Neuronal stem cell (in vitro differentiated cells): ENCODE measurements around the gene LRRC23.

Experiments
- DNase-seq: peaks from one replicate; pipeline ENCODE4 v3.0.0-alpha.2; 2013; ENCODE audit warnings: low spot score
- H2AFZ ChIP-seq: one replicate; pipeline ENCODE4 v1.6.1; 2013; ENCODE audit warnings: mild to moderate bottlenecking, low read length, inconsistent platforms
- H2AK5ac ChIP-seq: 2 replicates; pipeline ENCODE4 v1.6.1; 2013; ENCODE audit warnings: low read depth, mild to moderate bottlenecking, inconsistent platforms, low read length, moderate library complexity, mixed read lengths
- H2BK120ac ChIP-seq: 2 replicates; pipeline ENCODE4 v1.6.1; 2013; ENCODE audit warnings: low read depth, mild to moderate bottlenecking, inconsistent platforms, low read length, moderate library complexity, mixed read lengths
- H2BK12ac ChIP-seq: one replicate; pipeline ENCODE4 v1.6.1; 2013; ENCODE audit warnings: low read length, inconsistent platforms
- H2BK15ac ChIP-seq: 2 replicates; pipeline ENCODE4 v1.6.1; 2013; ENCODE audit warnings: mild to moderate bottlenecking, low read length, inconsistent platforms, mixed read lengths
- H2BK5ac ChIP-seq: one replicate; pipeline ENCODE4 v1.6.1; 2013; ENCODE audit warnings: inconsistent platforms, mild to moderate bottlenecking, low read length, moderate library complexity
- H3K14ac ChIP-seq: one replicate; pipeline ENCODE4 v1.6.1; 2013; ENCODE audit warnings: low read length, inconsistent platforms
- H3K18ac ChIP-seq: 2 replicates; pipeline ENCODE4 v1.6.1; 2013; ENCODE audit warnings: low read length, inconsistent platforms
- H3K23ac ChIP-seq: 2 replicates; pipeline ENCODE4 v1.6.1; 2013; ENCODE audit warnings: low read depth, mild to moderate bottlenecking, mixed read lengths, low read length, inconsistent platforms; ENCODE audit not compliant: poor library complexity
- H3K27ac ChIP-seq: replicated peaks from 3 replicates; pipeline ENCODE4 v1.5.1; 2013; ENCODE audit warnings: low read length, inconsistent platforms
- H3K27me3 ChIP-seq, 3 experiments: 2 replicates each; pipeline ENCODE4 v1.6.1; 2013; ENCODE audit warnings: low read length in 3 of 3, mild to moderate bottlenecking in 2 of 3, inconsistent platforms in 1 of 3, low read depth in 1 of 3, mixed read lengths in 1 of 3, moderate library complexity in 1 of 3; ENCODE audit not compliant: control insufficient read depth in 3 of 3, insufficient read depth in 3 of 3
- H3K36me3 ChIP-seq, 2 donors: replicated peaks in 1 of 2; 2 replicates each; pipeline ENCODE4 v1.6.1; 2013; ENCODE audit warnings: low read length in 2 of 2; ENCODE audit not compliant: control insufficient read depth in 2 of 2, insufficient read depth in 2 of 2
- H3K4ac ChIP-seq: 2 replicates; pipeline ENCODE4 v1.6.1; 2013; ENCODE audit warnings: inconsistent platforms, mild to moderate bottlenecking, low read length, moderate library complexity
- H3K4me1 ChIP-seq, 2 donors: 1 replicate in 1 of 2; 2 replicates in 1 of 2; pipeline ENCODE4 v1.6.1; 2013; ENCODE audit warnings: low read length in 2 of 2, low read depth in 1 of 2; ENCODE audit not compliant: control insufficient read depth in 2 of 2, insufficient read depth in 1 of 2
- H3K4me2 ChIP-seq: one replicate; pipeline ENCODE4 v1.6.1; 2013; ENCODE audit warnings: mild to moderate bottlenecking, low read length, inconsistent platforms; ENCODE audit not compliant: insufficient read depth, poor library complexity, severe bottlenecking
- H3K4me3 ChIP-seq, 2 donors: 2 replicates each; pipeline ENCODE4 v1.5.1; 2013; ENCODE audit warnings: low read length in 2 of 2, mild to moderate bottlenecking in 2 of 2, inconsistent platforms in 1 of 2, moderate library complexity in 1 of 2
- H3K79me1 ChIP-seq: one replicate; pipeline ENCODE4 v1.6.1; 2013; ENCODE audit warnings: low read depth, mild to moderate bottlenecking, inconsistent platforms, low read length, moderate library complexity
- H3K9ac ChIP-seq: one replicate; pipeline ENCODE4 v1.6.1; 2013; ENCODE audit warnings: mild to moderate bottlenecking, low read depth, low read length, inconsistent platforms; ENCODE audit not compliant: poor library complexity
- H3K9me3 ChIP-seq, 2 donors: replicated peaks in 1 of 2; 2 replicates each; pipeline versions ENCODE3 to v1.6.1; 2013; ENCODE audit warnings: low read length in 2 of 2, mild to moderate bottlenecking in 2 of 2, inconsistent platforms in 1 of 2, low read depth in 1 of 2, mixed read lengths in 1 of 2, moderate library complexity in 1 of 2; ENCODE audit not compliant: control insufficient read depth in 2 of 2, insufficient read depth in 1 of 2
- H4K8ac ChIP-seq: one replicate; pipeline ENCODE4 v1.6.1; 2013; ENCODE audit warnings: low read depth, mild to moderate bottlenecking, inconsistent platforms, low read length, moderate library complexity
- H4K91ac ChIP-seq: one replicate; pipeline ENCODE4 v1.6.1; 2013; ENCODE audit warnings: low read length, low read depth, mild to moderate bottlenecking, inconsistent platforms; ENCODE audit not compliant: poor library complexity
- WGBS, 2 donors: extraction: QIAGEN DNeasy Blood & Tissue Kit; methylation state at CpG; one replicate each; pipeline ENCODE4 v1.1.7; 2013; ENCODE audit warnings: missing lambda C conversion rate in 2 of 2, mixed read lengths in 1 of 2; ENCODE audit not compliant: insufficient read length in 2 of 2, insufficient replicate concordance in 1 of 2; ENCODE audit errors: extremely low coverage in 2 of 2; 5-methylcytosine and 5-hydroxymethylcytosine counted together

Gene LRRC23

DNA sequence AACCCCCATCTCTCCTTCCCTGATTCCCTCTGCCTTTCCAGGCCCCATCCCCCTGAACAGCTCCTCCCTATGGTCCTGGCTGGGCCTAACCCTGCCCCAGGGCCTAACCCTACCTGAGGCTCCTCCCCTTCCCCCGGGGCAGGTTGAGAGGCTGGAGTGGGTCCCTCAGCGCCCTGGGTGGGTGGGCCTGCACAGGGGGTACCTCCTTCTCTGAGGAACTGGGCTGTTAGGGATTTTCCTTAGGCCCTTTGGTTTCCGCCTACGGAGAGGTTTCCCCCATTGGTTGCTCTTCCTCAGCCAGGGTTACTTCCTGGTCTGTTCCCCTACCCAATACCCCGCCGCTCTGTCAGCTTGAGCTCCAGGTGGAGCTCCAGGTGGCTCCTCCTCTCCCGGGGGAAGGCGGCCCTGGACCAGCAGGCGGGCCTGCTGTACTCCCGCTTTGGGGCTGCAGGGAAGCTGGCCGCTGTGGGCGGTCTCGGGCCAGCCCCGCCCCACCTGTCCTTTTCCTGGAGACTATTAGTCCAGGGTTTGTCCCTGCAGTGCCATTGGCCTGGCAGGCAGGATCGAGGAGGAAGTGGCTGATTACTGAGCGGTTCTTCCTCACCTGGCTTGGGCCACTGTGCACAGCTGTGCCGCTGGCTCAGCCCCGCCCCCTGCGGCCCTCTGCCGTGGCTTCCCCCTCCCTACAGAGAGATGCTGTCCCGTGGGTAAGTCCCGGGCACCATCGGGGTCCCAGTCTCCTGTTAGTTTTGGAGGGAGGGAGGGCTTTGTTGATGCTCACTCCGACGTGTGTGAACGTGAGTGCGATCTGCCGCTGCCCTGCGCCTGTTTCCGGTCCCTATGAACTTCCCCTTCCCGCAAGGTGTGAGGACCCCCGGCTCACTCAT is 41.7 kb downstream of the LRRC23 start:
- Histone ChIP-seq H3K27me3 (no peaks in the 10 kb centered on the region), H3K4ac (no peak overlapping the region), H2AK5ac (peak overlapping the region; percentile 7), H3K4me3 (peak overlapping the region in 1 of 2 donors; percentile 60), H2BK12ac (no peak overlapping the region), H3K27ac (no peak overlapping the region), H3K9ac (peak overlapping the region; percentile 14), H3K18ac (peak overlapping the region; percentile 28), H4K91ac (no peak overlapping the region), H3K9me3 (no peaks in the 10 kb centered on the region), H3K4me2 (peak overlapping the region; percentile 56), H2BK120ac (no peak overlapping the region), H2BK15ac (no peak overlapping the region), H3K14ac (no peak overlapping the region), H3K79me1 (no peaks in the 10 kb centered on the region), H3K4me1 (peaks cover 10 to 11% of the 10 kb centered on the region in 2 donors), H4K8ac (no peak overlapping the region), H3K36me3 (peaks cover 11 to 36% of the 10 kb centered on the region in 2 donors), H3K23ac (peak overlapping the region; percentile 56), H2BK5ac (no peak overlapping the region), H2AFZ (no peak overlapping the region)
- WGBS, 2 donors, result no CpG with 5 or more reads among the region's 32 CpGs
- DNase-seq, result no peak

DNA sequence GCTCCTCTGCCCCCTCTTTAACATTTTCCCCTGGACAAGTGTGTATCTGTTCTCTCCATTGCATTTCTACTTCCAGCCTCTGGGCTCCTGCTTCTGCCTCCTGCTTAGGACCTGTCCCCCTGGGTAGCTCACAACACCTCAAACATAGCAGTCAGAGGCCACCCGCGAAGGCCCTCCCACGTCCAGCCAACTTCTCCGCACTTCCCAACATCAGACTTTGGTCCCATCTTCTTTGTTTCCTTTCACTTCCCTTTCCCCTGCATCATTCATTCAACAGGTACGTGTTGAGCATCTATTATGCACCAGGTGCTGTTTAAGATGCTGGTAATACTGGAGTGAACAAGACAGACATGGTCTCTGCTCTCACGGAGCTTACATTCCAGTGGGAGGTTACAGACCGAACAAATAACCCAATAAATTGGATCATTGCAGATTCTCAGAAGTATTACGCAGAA is 42.3 kb downstream of the LRRC23 start:
- Histone ChIP-seq H3K23ac (no peak overlapping the region), H3K4me2 (peak overlapping the region; percentile 56), H3K9me3 (no peaks in the 10 kb centered on the region), H4K8ac (no peak overlapping the region), H3K14ac (no peak overlapping the region), H3K36me3 (peaks cover 5 to 30% of the 10 kb centered on the region in 2 donors), H3K9ac (peak overlapping the region; percentile 14), H2AK5ac (no peak overlapping the region), H3K27ac (no peak overlapping the region), H2BK12ac (no peak overlapping the region), H4K91ac (no peak overlapping the region), H2BK5ac (no peak overlapping the region), H3K18ac (no peak overlapping the region), H3K79me1 (no peaks in the 10 kb centered on the region), H3K4ac (no peak overlapping the region), H2BK15ac (no peak overlapping the region), H3K4me3 (peak overlapping the region in 1 of 2 donors; percentile 60), H3K4me1 (peaks cover 10 to 11% of the 10 kb centered on the region in 2 donors), H2BK120ac (no peak overlapping the region), H3K27me3 (no peaks in the 10 kb centered on the region), H2AFZ (no peak overlapping the region)
- DNase-seq, result no peak
- WGBS, 2 donors, result no CpG with 5 or more reads among the region's 8 CpGs

DNA sequence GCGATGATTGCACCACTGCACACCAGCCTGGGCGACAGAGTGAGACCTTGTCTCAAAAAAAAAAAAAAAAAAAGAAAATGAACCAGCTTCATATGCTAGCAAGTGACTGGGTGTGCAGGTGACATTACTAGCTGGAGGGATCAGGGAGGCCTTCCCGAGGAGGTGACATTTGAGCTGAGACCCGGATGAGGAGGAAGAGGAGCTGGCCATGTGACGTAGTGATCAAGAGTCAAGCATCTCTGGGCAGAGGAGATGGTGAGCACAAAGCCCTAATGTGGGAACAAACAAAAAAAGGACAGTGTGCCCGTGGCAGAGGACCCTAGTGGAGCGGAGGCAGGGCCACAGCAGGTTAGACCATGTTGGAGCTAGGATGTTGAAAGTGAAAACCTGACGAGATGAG is 43.0 kb downstream of the LRRC23 start:
- no peak for DNase-seq
- no peak overlapping the region for H3K18ac ChIP-seq
- H3K79me1 ChIP-seq, result no peaks in the 10 kb centered on the region
- H3K14ac ChIP-seq, result no peak overlapping the region
- H3K4me2 ChIP-seq, result no peak overlapping the region
- no peak overlapping the region for H3K9ac ChIP-seq
- H3K23ac ChIP-seq, result no peak overlapping the region
- no peak overlapping the region for H2AK5ac ChIP-seq
- H2AFZ ChIP-seq, result no peak overlapping the region
- no peak overlapping the region for H2BK12ac ChIP-seq
- H3K27ac ChIP-seq, result no peak overlapping the region
- H3K4ac ChIP-seq, result no peak overlapping the region
- peaks cover 13 to 14% of the 10 kb centered on the region in 2 donors for H3K4me1 ChIP-seq
- peaks cover 3 to 24% of the 10 kb centered on the region in 2 donors for H3K36me3 ChIP-seq
- H3K4me3 ChIP-seq, result no peak overlapping the region
- WGBS, 2 donors, result no CpG with 5 or more reads among the region's 8 CpGs
- no peaks in the 10 kb centered on the region for H3K27me3 ChIP-seq
- H2BK5ac ChIP-seq, result no peak overlapping the region
- H4K91ac ChIP-seq, result no peak overlapping the region
- H2BK15ac ChIP-seq, result no peak overlapping the region
- H2BK120ac ChIP-seq, result no peak overlapping the region
- H4K8ac ChIP-seq, result no peak overlapping the region
- H3K9me3 ChIP-seq, result no peaks in the 10 kb centered on the region

DNA sequence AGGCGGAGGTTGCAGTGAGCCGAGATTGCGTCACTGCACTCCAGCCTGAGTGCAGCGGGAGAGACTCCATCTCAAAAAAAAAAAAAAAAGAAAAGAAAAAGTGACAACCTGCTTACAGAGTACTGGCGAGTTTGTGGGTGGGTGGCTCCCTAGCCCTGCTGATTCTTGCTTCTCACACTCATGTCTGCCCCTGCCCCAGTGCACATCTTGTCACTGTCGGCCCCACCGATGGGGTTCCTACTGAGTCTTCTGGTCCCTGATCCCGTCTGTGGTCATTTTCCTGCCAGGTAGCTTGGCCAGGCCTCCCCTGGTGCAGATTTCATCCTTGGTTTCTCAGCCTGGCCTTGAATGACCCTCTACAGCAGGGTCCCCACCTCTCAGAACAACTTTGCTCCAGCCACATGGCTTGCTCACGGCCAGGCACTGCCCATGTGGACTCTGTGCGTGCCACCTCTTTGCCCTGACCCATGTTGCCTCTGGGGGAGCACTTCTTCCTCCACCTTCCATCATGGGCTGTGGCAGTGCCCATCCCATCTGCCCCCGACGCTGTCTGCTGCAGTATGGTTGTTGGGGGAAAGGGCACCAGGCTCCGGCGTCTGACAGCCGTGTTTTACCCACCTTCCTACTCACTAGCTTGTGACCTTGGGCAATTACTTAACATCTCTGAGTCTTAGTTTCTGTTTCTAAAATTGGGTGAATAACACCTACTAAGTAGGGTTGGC is 44.4 kb downstream of the LRRC23 start:
- no peak overlapping the region for H3K23ac ChIP-seq
- no peak overlapping the region for H2BK12ac ChIP-seq
- peaks cover 3 to 23% of the 10 kb centered on the region in 2 donors for H3K36me3 ChIP-seq
- H3K14ac ChIP-seq, result no peak overlapping the region
- no peaks in the 10 kb centered on the region for H3K9me3 ChIP-seq
- no peak overlapping the region for H4K91ac ChIP-seq
- no peak overlapping the region for H2BK120ac ChIP-seq
- no peak overlapping the region for H4K8ac ChIP-seq
- DNase-seq, result no peak
- no peak overlapping the region for H3K9ac ChIP-seq
- H2BK15ac ChIP-seq, result no peak overlapping the region
- no peaks in the 10 kb centered on the region for H3K27me3 ChIP-seq
- no peak overlapping the region for H2AK5ac ChIP-seq
- no peaks in the 10 kb centered on the region for H3K79me1 ChIP-seq
- H3K27ac ChIP-seq, result no peak overlapping the region
- H2AFZ ChIP-seq, result no peak overlapping the region
- H2BK5ac ChIP-seq, result no peak overlapping the region
- H3K4ac ChIP-seq, result no peak overlapping the region
- H3K4me3 ChIP-seq, result peak overlapping the region in 1 of 2 donors; percentile 18
- H3K4me1 ChIP-seq, result peaks cover 13 to 25% of the 10 kb centered on the region in 2 donors
- no peak overlapping the region for H3K18ac ChIP-seq
- WGBS, 2 donors, result no CpG with 5 or more reads among the region's 15 CpGs
- H3K4me2 ChIP-seq, result no peak overlapping the region
